C4-2B (cell line): ENCODE results near the gene TMEM9.

Source experiments
- CTCF ChIP-seq: fragments of 450-650 bp; conservative IDR thresholded peaks from 2 replicates; pipeline ENCODE4 v1.5.1; 2017; ENCODE audit warnings: mild to moderate bottlenecking
- ZFX ChIP-seq: fragments of 450-650 bp; IDR thresholded peaks from 2 replicates; pipeline ENCODE4 v1.6.1; 2017

- TF ChIP-seq CTCF (no peak), ZFX (no peak)
Measured at GRCh38 chr1:201190005-201190404, 35.7 kb upstream of the TMEM9 start.
